SK-N-DZ (cell line): ENCODE measurements around the gene GPR107.

Experiments
- DNase-seq: peaks from one replicate; pipeline ENCODE4 v3.0.0-alpha.2; 2015; ENCODE audit warnings: low spot score

GPR107 gene

GRCh38 chr9:130110166-130110565, 56.5 kb downstream of the GPR107 start:
- no peak for DNase-seq

GRCh38 chr9:130110596-130111021, 56.9 kb downstream of the GPR107 start:
- no peak for DNase-seq

GRCh38 chr9:130111786-130112537, 58.3 kb downstream of the GPR107 start:
- DNase-seq: peak; percentile 90

- no peak for DNase-seq
Measured at GRCh38 chr9:130112538-130113151, 58.9 kb downstream of the GPR107 start.

- no peak for DNase-seq
Measured at GRCh38 chr9:130114741-130115140, 61.0 kb downstream of the GPR107 start.

- DNase-seq: no peak
Measured at GRCh38 chr9:130116346-130116745, 62.6 kb downstream of the GPR107 start.

- DNase-seq: no peak
Measured at GRCh38 chr9:130117376-130117775, 63.7 kb downstream of the GPR107 start.

- no peak for DNase-seq
Measured at GRCh38 chr9:130117816-130118632, 64.3 kb downstream of the GPR107 start.

GRCh38 chr9:130118841-130119518, 65.3 kb downstream of the GPR107 start:
- no peak for DNase-seq

GRCh38 chr9:130119519-130120298, 66.0 kb downstream of the GPR107 start:
- no peak for DNase-seq

- no peak for DNase-seq
Measured at GRCh38 chr9:130120299-130120587, 66.5 kb downstream of the GPR107 start.

- no peak for DNase-seq
Measured at GRCh38 chr9:130120832-130121231, 67.1 kb downstream of the GPR107 start.

GRCh38 chr9:130122456-130122855, 68.8 kb downstream of the GPR107 start:
- no peak for DNase-seq

- no peak for DNase-seq
Measured at GRCh38 chr9:130124085-130124860, 70.6 kb downstream of the GPR107 start.

GRCh38 chr9:130126721-130127433, 73.2 kb downstream of the GPR107 start:
- DNase-seq: no peak

GRCh38 chr9:130128251-130128650, 74.5 kb downstream of the GPR107 start:
- DNase-seq: no peak

- DNase-seq: no peak
Measured at GRCh38 chr9:130128733-130129431, 75.2 kb downstream of the GPR107 start.

GRCh38 chr9:130129432-130130061, 75.8 kb downstream of the GPR107 start:
- DNase-seq: no peak

GRCh38 chr9:130132746-130133145, 79.0 kb downstream of the GPR107 start:
- no peak for DNase-seq
